ENCODE results near the gene PPP1R8.
"Not testable (repeated sequence)": the region's sequence is repeated elsewhere in the genome, so short reads cannot be mapped to it uniquely, and the experiment has no call there.

Gene PPP1R8

DNA sequence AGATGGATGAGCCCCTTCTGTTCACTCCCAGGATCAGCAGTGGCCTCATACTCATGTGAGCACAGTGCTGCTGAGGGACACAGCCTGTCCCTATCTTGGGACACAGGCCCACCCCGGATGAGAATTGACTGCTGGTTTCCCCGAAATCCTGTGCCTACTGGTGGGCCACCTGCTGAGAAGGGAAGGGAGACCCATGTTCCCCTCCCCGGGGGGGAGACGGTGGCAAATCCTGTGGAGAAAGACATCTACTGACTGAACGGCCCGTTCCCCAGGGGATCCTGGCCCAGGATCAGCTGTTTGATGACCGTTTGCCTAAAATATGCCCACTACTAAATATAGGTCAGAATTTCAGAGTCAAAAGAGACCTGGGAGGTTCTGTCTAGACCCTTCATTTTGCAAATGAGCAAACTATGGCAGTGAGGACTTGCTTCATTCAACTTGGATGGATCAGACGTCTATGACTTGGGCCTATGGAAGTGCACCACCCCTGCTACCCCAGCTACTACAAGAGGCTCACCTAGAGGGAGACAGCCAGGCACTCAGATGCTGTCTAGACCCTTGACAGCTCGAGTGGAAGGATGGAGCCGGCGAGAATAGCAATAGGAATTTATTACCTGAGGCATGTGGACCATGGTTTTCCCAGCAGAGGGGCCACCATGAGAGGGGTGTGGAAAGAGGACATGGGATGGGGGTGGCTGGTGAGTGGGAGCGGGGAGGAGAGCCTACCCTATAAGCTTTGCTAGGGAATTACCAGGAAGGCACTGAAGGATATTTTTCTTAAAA, 26.2 kb downstream of the PPP1R8 start:
- no peak for DNase-seq (ENCODE audit: low read depth)
- no peak overlapping the region for H3K4me3 ChIP-seq (ENCODE audit: control insufficient read depth, low read depth, low read length)
- TF ChIP-seq, protein P1, sequence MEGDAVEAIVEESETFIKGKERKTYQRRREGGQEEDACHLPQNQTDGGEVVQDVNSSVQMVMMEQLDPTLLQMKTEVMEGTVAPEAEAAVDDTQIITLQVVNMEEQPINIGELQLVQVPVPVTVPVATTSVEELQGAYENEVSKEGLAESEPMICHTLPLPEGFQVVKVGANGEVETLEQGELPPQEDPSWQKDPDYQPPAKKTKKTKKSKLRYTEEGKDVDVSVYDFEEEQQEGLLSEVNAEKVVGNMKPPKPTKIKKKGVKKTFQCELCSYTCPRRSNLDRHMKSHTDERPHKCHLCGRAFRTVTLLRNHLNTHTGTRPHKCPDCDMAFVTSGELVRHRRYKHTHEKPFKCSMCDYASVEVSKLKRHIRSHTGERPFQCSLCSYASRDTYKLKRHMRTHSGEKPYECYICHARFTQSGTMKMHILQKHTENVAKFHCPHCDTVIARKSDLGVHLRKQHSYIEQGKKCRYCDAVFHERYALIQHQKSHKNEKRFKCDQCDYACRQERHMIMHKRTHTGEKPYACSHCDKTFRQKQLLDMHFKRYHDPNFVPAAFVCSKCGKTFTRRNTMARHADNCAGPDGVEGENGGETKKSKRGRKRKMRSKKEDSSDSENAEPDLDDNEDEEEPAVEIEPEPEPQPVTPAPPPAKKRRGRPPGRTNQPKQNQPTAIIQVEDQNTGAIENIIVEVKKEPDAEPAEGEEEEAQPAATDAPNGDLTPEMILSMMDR (conservative IDR thresholded peaks at IDR 0.05; ENCODE audit: control insufficient read depth, insufficient read depth, low read depth, low read length) = no peak

DNA sequence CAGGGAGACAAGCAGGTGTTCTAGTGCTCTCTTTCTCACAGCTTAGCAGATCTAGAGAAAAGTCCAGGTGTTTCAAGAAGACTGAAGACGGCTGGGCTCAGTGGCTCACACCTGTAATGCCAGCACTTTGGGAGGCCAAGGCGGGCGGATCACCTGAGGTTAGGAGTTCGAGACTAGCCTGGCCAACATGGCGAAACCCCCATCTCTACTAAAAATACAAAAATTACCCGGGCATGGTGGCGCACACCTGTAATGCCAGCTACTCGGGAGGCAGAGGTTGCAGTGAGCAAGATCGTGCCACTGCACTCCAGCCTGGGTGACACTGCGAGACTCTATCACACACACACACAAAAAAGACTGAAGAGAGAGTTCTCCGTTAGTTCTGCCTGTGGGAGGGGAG, 27.0 kb downstream of the PPP1R8 start:
- DNase-seq (ENCODE audit: low read depth); H3K4me3 ChIP-seq (ENCODE audit: control insufficient read depth, low read depth, low read length): not testable (repeated sequence)

DNA sequence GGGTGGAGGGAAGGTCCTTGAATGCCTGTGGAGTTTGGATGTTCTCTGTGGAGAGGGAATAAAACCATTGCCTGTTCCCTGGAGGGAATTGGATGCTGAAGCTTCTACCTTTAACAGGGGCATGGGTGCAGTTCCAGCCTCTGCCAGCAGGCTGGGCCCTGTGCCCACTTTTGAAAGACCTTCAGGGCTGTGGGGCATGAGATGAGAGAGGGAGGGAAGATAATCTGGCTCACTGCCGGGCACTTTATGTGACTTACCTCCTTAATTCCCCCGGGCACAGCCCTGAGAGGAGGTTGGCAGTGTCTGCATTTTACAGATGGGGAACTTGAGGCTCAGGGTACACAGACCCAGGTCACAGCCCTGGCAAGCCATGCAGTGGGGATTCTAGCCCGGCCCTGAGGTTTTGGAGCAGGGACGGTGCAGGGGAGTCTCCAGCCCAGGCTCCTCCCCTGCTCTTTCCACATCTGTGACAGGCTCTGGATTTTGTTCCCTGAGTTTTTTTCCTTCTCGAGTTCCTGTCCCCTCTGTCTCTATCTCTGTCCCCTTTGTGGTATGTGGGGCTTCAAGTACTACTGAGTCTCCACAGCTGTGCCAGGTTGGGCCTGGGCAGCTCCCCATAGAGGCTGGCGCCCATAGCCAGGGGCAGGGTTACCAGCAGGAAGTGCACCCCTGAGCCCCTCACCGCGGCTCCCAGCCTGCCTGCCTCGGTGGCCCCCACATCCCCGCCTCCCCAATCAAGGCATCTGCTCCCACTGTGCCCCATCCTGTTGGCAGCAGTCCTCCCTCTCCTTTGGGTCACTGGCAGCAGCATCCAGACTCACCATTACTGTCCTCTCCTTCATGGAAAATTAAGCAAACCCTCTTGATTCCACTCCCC, 27.7 kb downstream of the PPP1R8 start:
- H3K4me3 ChIP-seq (ENCODE audit: control insufficient read depth, low read depth, low read length) = peak overlapping the region; percentile 14
- TF ChIP-seq, protein P1 (conservative IDR thresholded peaks at IDR 0.05; ENCODE audit: control insufficient read depth, insufficient read depth, low read depth, low read length) = peak; percentile 98
- DNase-seq (ENCODE audit: low read depth) = peak; percentile 86

DNA sequence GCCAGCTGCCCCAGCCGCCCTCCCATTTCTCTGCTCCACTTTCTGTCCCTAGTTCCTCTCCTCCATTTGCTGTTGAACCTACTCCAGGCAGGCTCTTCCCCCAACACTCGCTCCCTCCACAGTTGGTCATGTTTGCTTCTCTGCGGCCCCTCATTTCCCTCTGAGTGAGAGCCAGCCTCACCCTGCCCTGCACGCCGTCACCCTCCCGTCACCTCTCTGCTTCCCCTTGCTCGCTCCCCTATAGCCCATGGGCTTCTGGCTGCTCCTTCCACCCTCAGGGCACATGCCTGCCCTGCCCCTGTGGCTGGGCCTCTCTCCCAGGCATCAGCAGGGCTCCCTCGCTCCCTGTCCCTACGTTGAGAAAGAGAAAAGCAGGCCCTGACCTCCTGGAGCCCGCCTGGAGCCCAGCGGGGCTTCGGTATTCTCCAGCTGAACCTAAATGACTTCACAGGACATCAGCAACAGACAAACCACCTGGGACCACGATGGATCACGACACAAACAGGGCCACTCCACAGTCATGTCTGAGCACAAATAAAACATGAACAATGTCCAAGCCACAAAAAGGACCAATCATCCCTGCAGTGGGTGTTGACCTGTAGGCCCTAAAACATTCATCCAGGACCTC, 28.5 kb downstream of the PPP1R8 start:
- TF ChIP-seq, protein P1 (conservative IDR thresholded peaks at IDR 0.05; ENCODE audit: control insufficient read depth, insufficient read depth, low read depth, low read length) = no peak
- no peak overlapping the region for H3K4me3 ChIP-seq (ENCODE audit: control insufficient read depth, low read depth, low read length)
- DNase-seq (ENCODE audit: low read depth) = no peak

DNA sequence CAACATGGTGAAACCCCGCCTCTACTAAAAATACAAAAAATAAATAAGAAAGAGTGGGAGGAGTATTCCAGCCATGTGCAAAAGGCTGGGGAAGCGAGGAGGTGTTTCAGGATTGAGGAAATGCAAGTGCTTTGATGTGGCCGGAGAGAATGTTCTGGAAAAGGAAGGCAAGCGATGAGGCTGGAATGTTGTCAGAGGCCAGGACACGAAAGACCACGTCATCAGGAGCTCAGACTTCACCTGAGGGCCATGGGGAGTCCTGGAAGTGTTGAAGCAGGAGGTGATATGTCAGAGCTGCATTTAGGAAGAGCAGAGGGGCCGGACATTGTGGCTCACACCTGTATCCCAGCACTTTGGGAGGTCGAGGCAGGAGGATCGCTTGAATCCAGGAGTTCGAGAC, 30.9 kb downstream of the PPP1R8 start:
- DNase-seq (ENCODE audit: low read depth) = no peak
- TF ChIP-seq, protein P1 (conservative IDR thresholded peaks at IDR 0.05; ENCODE audit: control insufficient read depth, insufficient read depth, low read depth, low read length) = no peak
- H3K4me3 ChIP-seq (ENCODE audit: control insufficient read depth, low read depth, low read length) = no peak overlapping the region

DNA sequence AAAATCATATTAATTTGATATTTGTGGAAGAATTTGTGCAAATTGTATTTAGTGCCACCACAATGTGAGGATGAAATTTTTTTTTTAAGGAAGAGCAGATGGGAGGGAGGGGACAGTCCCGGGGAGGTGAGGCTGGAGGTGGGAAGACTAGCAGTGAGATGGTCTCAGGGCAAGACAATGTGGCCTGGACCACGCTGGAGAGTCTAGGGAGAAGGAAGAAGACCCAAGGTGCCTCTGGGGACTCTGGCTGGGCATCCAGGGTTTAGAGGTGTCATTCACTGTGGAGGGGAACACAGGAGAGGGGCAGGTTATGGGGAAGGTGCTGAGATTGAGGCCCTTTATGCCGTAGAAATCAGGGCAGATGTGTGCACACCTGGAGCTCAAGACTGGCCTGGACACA, 31.4 kb downstream of the PPP1R8 start:
- DNase-seq (ENCODE audit: low read depth) = no peak
- TF ChIP-seq, protein P1 (conservative IDR thresholded peaks at IDR 0.05; ENCODE audit: control insufficient read depth, insufficient read depth, low read depth, low read length) = no peak
- no peak overlapping the region for H3K4me3 ChIP-seq (ENCODE audit: control insufficient read depth, low read depth, low read length)

Data from fibroblast of mammary gland (primary cell).